ENCODE data around the gene TMEM225.
"Not testable (repeated sequence)": the region's sequence is repeated elsewhere in the genome, so short reads cannot be mapped to it uniquely, and the experiment has no call there.

TMEM225 gene, protein sequence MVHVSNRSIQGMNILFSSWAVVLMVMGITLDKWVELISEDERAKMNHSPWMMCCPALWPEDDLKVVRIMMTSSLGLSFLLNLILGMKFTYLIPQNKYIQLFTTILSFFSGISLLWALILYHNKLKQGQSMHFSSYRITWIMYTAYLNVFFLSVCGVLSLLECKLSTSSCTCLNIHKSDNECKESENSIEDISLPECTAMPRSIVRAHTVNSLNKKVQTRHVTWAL

DNA sequence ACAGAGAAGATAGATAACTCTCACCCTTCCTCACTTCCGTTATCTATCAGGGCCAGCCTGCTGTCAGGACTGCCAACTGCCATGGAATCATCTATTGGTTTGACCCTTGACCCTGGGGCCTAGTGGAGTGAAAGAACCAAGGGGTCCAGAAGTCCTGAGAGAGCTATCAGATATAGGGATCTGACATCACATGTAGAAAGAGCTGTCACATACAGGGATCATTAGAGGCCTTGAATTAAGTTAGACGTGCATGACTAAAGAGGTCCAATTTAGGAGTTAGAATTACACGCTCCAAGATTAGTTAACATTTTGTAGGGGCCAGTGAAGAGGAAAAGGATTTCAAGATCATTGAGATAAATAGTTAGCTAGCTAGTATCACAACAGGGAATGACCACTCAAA lies at the start of gene TMEM225:
Gene TMEM225, minus strand, starts transcription at position 101 of the 400 bp plus-strand sequence. CDS start 245 bp downstream, outside the sequence.
- DNase-seq (ENCODE audit: low spot score) = no peak

DNA sequence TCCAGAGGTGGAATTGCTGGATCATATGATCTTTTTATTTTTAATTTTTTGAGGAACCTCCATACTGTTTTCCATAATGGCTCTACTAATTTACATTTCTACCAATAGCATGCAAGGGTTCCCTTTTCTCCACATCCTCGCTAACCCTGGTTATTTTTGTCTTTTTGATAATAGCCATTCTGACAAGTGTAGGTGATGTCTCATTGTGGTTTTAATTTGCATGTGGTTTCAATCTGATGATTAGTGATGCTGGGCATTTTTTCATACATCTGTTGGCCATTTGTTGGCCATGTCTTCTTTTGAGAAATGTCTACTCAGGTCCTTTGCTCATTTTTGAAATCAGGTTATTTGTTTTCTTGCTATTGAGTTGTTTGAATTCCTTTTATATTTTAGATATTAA lies 38.6 kb upstream of the TMEM225 start:
- DNase-seq (ENCODE audit: low spot score) = no peak

DNA sequence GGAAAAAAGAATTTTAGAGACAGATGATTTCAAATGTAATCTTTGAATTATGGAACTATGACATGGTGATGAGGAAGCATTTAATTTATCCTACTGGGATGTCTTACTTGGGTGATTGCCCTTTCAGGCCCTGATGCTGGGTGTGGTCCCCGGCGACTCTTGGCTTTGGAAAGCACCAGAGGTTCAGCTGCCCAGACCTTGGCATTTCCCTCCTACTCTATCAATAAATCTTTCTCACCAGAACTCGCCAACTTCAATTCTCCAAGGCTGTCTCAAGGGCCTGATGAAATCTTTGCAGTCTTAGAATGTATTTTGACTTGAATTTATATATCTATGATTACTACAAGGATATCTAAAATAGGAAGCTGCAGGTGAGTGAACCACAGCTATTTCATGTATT lies 35.5 kb upstream of the TMEM225 start:
- DNase-seq (ENCODE audit: low spot score) = no peak

DNA sequence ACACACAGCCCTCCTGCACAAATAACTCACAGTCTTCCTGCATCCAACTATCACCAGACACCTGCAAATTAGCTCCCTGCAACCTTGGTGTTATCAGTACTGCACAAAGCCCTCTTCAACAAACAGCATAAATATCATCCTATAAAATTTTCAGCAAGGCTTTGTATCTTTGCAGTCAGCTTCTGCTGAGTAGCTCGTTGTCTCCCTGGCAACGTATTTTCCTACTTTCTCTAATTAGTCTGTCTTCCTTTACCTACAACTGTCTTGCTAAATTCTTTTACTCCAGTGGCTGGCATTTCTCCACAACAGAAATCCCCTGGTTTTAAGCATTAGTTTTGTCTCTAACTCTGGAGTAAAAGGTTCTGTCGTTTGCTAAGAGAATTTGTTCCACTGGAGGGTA lies 20.4 kb upstream of the TMEM225 start:
- DNase-seq (ENCODE audit: low spot score) = no peak

DNA sequence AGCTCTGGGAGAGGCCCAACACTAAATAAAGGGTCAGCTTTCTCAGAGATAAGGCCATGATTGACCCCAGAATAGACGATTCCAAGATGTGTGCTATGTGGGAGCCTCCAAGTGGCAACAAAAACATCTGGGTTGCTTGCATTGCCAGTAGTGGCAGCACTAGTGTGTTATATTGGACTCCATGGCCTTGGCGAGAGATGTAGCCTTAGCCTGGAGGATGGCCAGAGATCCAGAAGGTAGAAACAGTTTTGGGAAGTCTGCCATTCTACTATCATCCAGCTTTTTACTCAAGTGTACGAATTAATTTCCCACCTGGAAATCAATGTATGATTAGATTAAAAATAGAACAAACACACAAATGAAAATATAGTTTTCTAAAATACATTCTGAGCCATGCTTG lies 19.5 kb upstream of the TMEM225 start:
- peak; percentile 72 for DNase-seq (ENCODE audit: low spot score)

DNA sequence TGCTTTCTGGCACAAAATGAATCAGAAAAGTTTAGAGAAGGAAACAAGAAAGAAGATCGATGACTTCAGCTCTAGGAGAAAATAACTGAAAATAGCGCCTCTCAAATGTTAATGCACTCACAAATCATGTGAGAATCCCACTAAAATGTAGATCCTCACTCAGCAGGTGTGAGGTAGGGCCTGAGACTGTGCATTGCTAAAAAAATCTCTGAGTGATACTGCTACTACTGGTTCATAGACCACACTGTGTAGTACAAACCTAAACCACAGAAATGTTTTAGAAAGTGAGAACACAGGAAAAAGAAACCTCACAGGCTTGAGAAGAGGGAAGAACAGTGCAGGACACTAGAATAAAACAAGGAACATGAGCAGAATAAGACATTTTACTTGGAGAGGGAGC lies 18.5 kb upstream of the TMEM225 start:
- DNase-seq (ENCODE audit: low spot score) = no peak

DNA sequence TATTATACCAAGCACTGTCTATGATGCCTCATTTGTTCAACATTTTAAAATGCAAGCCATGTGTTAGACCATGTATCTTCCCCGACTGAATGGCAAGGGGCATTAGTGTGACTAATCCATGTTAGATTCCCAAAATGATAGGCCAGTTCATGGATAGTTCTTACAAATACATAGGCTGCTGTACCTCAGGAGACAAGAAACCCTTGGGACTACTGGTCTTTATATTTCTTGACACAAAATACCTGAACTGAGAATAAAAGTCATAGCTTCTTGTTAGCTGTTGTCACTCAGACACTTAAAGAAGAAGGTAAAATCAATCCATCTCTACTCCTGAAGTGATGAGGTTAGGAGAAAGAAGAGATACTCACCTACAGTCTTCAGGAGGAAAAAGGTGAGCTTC lies 16.4 kb upstream of the TMEM225 start, which contains the start of gene OR8D4:
Gene OR8D4, plus strand, starts transcription at position 301 of the 400 bp plus-strand sequence. CDS start 4,265 bp downstream, outside the sequence.
- no peak for DNase-seq (ENCODE audit: low spot score)

DNA sequence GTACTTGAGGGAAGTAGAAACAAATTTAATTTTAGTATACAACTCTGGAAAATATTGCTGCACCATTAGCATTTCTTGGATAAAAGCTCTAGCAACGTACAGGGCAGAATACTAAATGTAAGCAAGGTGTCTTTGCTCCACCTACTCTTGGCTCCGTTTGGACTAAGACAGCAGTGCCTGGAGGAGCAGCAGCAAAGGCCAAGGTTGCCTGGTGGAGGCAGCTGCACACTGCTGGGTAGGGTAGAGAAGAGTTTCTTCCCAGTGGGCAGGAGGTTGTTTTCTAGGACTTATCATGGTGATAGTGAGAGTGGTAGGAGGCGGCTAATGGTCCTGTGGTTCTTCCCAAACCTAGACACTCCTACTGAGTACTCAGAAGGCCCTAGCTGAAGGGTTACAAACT lies 14.3 kb upstream of the TMEM225 start:
- DNase-seq (ENCODE audit: low spot score) = no peak

DNA sequence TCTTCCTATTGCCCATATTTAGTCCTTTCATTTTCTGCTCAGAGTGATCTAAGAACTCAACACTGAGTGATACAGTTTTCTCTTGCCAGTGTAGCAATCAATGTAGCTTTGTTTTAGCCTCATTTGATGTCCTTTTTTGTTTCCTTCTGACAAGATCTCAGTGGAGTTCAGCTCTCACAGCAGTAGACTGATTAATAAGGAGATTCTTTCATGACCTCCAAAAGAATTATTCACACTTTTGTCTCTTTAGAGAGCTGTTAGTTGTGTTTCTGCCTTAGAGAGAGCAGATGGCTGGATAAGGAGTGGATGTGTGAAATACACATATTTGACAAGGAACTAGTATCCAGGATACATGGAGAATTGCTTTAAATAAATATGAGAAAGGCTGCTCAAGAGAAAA lies 6.6 kb upstream of the TMEM225 start:
- no peak for DNase-seq (ENCODE audit: low spot score)

DNA sequence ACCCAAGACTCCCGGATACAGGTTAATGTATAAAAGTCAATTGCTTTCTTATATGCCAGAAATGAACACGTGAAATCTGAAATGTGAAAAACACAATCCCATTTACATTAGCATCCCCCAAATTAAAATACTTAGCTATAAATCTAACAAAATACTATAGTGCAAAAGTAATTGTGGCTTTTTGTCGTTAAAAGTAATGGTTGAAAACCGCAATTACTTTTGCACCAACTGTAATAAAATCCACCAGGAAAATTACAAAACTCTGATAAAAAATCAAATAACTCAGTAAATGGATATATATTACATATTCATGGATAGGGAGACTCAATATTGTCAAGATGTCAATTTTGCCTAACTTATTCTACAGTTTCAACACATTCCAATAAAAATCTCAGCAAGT lies 4.6 kb downstream of the TMEM225 start:
- no peak for DNase-seq (ENCODE audit: low spot score)

DNA sequence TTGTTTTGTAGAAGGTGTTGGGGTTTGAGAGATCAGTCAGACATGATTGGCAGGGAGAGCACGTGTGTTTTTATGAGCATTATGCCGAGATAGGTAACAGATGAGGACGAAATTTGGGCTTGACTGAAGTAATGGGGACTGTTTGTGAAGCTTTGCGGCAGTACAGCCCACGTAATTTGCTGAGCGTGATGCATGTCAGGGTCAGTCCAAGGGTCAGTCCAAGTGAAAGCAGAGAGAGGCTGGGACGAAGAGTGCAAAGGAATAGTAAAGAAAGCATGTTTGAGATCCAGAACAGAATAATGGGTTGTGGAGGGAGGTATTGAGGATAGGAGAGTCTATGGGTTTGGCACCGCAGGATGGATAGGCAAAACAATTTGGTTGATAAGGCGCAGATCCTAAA lies 17.7 kb downstream of the TMEM225 start:
- DNase-seq (ENCODE audit: low spot score) = not testable (repeated sequence)

DNA sequence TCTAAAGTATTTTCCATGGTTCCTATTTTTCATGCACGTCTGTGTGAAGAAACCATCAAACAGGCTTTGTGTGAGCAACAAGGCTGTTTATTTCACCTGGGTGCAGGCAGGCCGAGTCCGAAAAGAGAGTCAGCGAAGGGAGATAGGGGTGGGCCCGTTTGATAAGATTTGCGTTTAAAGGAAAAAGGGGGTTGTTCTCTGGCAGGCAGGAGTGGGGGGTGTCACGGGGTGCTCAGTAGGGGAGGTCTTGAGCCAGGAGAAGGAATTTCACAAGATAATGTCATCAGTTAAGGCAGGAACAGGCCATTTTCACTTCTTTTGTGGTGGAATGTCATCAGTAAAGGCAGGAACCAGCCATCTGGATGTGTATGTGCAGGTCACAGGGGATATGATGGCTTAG lies 20.2 kb downstream of the TMEM225 start:
- DNase-seq (ENCODE audit: low spot score) = not testable (repeated sequence)

DNA sequence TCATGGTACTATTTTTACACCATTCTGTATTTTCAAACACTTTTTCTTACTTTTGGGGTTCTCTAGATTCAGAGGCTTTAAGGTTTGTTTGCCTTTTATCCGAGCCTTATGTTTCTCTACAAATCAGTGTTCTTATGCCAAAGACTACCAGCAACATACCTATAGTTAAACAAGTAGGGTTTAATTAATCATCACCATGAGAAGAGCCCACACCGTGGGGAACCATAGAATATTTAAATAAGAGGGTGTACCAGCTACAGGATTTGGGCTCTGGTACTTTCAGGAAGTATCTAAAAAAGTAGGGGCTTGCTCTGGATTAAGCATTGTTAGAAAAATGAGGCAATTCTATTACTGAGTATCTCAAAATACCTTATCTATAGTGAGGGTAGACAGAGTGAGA lies 25.7 kb downstream of the TMEM225 start:
- no peak for DNase-seq (ENCODE audit: low spot score)

DNA sequence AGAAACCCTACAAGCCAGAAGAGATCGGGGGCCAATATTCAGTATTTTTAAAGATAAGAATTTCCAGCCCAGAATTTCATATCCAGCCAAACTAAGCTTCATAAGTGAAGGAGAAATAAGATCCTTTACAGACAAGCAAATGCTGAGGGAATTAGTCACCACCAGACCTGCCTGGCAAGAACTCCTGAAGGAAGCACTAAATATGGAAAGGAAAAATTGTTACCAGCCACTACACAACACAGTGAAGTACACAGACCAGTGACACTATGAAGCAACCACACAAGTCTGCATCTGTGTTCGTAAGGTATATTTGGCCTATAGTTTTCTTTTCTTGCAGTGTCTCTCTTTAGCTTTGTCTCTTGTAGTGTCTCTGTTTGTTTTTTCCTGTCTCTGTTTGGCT lies 29.0 kb downstream of the TMEM225 start:
- DNase-seq (ENCODE audit: low spot score) = no peak

DNA sequence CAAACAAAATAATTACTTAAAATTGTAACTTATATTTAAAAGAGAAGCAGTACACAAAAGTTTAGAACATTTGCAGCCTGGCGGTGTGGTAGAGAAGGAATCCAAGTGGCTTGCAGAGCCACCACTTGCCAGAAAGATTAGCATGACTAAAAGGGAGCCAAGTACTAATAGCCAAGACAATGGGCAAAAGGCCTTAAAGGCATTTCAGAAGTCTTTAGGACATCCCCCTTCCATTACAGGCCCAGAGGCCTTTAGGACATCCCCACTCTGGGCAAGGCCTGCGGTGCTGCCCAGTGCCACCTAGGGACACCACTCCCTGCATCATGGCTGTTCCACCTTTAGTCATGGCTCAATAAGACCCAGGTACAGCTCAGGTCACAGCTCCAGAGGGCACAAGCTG lies 32.4 kb downstream of the TMEM225 start:
- DNase-seq (ENCODE audit: low spot score) = no peak

DNA sequence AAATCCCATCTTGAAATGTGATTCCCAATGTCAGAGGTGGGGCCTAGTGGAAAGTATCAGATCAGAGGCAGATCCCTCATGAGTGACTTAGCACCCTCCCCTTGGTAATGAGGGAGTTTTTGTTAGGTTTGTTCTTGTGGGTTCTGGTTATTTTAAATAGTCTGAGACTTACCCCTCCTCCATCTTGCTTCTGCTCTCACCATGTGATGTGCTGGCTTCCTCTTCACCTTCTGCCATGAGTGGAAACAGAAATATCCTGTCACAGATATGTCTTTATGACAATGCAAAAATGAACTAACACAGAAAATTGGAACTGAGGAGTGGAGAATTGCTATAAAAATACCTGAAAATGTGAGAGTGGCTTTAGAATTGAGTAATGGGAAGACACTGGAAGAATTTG lies 33.1 kb downstream of the TMEM225 start:
- no peak for DNase-seq (ENCODE audit: low spot score)

DNA sequence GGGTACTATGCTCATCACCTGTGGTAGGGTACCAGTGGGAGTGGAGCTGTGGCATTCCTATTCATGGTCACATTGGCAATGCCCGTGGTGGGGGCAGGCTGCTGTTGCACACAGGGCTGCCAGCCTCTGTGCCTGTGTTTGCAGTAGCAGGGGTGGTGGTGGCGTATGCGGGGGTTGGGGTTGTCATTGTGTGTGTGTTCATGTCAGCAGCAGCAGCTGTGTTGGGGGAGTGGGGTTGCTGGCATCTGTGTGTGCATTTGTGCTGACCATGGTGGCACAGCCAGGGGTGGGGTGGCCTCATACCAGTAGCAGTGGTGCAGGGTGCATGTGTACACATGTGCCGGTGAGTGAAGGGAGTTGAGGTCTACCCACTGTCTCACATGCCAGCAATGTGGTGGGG lies 34.4 kb downstream of the TMEM225 start:
- DNase-seq (ENCODE audit: low spot score) = no peak

DNA sequence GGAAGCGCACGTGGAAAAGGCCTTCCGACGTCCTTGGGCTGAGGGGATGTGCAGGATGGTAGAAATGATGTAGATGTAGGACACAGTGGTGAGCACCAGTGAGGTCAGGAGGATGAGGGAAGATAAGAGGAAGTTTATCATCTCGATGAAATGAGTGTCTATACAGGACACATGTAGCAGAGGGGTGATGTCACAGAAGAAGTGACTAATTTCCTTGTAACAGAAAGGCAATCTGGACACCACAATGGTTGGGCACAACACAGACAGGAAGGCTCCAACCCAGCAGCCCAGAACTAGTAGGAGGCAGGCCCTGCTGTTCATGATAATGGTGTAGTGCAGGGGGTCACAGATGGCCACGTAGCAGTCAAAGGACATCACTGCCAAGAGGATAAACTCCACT lies 44.3 kb downstream of the TMEM225 start:
- no peak for DNase-seq (ENCODE audit: low spot score)

DNA sequence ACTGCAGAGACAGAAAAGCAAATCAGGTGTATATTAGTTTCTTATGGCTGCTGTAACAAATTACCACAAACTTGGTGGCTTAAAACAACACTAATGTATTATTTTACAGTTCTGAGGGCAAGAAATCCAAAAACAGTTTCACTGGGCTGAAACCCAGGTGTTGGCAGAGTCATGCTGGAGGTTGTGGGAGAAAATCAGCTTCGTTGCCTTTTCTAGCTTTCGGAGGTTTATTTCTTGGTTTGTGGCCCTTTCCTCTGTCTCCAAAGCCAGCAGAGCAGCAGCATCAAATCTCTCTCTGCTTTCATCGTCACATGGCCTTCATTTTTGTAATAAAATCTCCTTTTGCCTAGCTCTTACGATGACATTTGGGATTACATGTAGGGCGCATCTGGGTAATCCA lies 46.3 kb downstream of the TMEM225 start:
- DNase-seq (ENCODE audit: low spot score) = no peak

DNA sequence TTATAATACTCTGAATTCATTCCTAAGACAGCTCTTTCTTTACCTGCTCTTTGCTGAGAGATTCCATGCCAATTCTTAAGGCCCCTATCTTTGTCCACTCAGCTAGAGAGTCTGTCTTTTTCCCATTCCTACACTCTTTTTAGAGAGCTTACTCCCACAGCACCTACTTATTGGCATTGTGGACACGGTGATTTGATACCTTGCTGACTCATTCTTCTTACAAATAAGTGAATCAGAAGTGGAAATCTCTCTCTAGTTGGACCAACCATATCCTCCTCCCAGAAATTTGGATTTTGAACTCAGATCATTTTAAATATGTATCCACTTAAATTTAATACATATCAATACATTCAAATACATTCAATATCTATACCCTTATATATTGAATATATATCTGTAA lies 46.8 kb downstream of the TMEM225 start:
- no peak for DNase-seq (ENCODE audit: low spot score)

DNA sequence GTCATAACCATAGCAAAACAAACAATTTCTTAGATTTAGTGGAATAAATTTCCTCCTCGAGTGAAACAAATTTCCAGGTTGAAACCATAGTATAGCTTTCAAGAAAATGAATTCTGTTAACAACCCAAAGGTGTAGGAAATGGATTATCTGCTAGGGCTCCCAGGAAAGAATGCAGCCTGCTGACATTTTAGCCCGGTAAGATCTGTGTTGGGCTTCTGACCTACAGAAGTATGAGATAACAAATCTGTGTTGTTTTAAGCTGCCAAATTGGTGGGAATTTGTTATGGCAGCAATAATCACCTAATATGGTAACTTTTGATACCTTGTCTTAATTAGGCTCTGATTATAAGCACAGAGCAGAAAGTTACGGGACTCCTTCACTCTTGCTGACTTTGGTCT lies 47.3 kb downstream of the TMEM225 start:
- no peak for DNase-seq (ENCODE audit: low spot score)

DNA sequence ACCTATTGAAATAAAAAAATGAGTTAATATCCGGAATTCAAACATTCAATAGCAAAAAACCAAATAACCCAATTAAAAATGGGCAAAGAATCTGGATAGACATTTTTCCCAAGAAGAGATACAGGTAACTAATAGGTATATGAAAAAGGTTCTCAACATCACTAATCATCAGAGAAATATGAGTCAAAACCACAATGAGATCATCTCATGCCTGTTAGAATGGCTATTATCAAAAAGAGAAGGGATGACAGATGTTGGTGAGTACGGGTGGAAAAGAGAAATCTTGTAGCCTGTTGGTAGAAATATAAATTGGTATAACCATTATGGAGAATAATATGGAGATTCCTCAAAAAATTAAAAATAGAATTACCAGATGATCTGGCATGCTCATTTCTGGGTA lies 52.4 kb downstream of the TMEM225 start:
- DNase-seq (ENCODE audit: low spot score) = no peak

Data from cerebellar cortex (tissue), 1 donor.